Sigmoid colon (tissue), 7 donors: ENCODE results near the gene MTG2. TPM values are rescaled to one million over a fixed set of nuclear protein-coding genes. Genes with fewer than 3 reads are reported as not detected.

Experiments
- DNase-seq: peaks from one replicate; pipeline ENCODE4 v3.0.0-alpha.2; 2019
- H3K27ac ChIP-seq, 4 donors: fragments of 200-600 bp; sonication (generic); one replicate each; pipeline ENCODE4 v1.5.1; 2016 to 2019; ENCODE audit warnings: mild to moderate bottlenecking in 1 of 4
- H3K27me3 ChIP-seq, 3 donors: fragments of 200-600 bp; sonication (generic); one replicate each; pipeline ENCODE4 v1.5.1; 2019; ENCODE audit warnings: mild to moderate bottlenecking in 1 of 3
- H3K36me3 ChIP-seq, 4 donors: fragments of 200-600 bp; sonication (generic); one replicate each; pipeline ENCODE4 v1.5.1; 2016 to 2019
- H3K4me1 ChIP-seq, 4 donors: fragments of 200-600 bp; sonication (generic); one replicate each; pipeline ENCODE4 v1.5.1; 2017 to 2019
- H3K4me3 ChIP-seq, 4 donors: fragments of 200-600 bp; sonication (generic); one replicate each; pipeline ENCODE4 v1.5.1; 2017 to 2019; ENCODE audit warnings: mild to moderate bottlenecking in 2 of 4, moderate library complexity in 1 of 4
- H3K9me3 ChIP-seq, 4 donors: fragments of 200-600 bp in 3 of 4; sonication (generic) in 3 of 4; one replicate each; pipeline versions ENCODE4 v1.5.1 to v1.6.1; 2013 to 2019
- EP300 ChIP-seq, 4 donors: sonication (generic); formaldehyde crosslinking; IDR thresholded peaks; one replicate each; pipeline ENCODE4 v1.6.1; 2017; ENCODE audit warnings: antibody characterized with exemption in 4 of 4
- POLR2A ChIP-seq, 2 donors: fragments of 450-650 bp; IDR thresholded peaks; one replicate each; pipeline ENCODE4 v1.6.1; 2016; ENCODE audit warnings: antibody characterized with exemption in 2 of 2, mild to moderate bottlenecking in 2 of 2, moderate library complexity in 2 of 2
- POLR2AphosphoS5 ChIP-seq, 4 donors: sonication (generic); formaldehyde crosslinking; IDR thresholded peaks; one replicate each; pipeline ENCODE4 v1.6.1; 2017; ENCODE audit warnings: antibody characterized with exemption in 4 of 4
- WGBS, 2 donors: extraction: QIAGEN DNeasy Blood & Tissue Kit; methylation state at CpG; one replicate each; pipeline ENCODE4 v1.1.7; 2013; 5-methylcytosine and 5-hydroxymethylcytosine counted together
- intact Hi-C: fragments of 100-400 bp; cut with DNase I; formaldehyde crosslinking; loops from one replicate; pipeline ENCODE4 v1.15.1; 2023
- polyA plus RNA-seq, 3 donors: library from polyadenylated mRNA; stranded (reverse); fragments of 200-250 nt; gene quantifications; one replicate each; pipeline ENCODE4 v1.2.3, GENCODE V29; 2013
- total RNA-seq, 4 donors: library from RNA; depleted of rRNA; stranded (reverse); fragments of >200 nt; gene quantifications; one replicate each; pipeline ENCODE4 v1.1.0, GENCODE V29; 2016
- TF ChIP-seq, protein P1 (sequence below), 4 experiments: fragments of 450-650 bp in 3 of 4; fragments of 200-600 bp in 1 of 4; IDR thresholded peaks; one replicate each; pipeline ENCODE4 v1.5.1; 2016 to 2019; ENCODE audit warnings: antibody characterized with exemption in 4 of 4, mild to moderate bottlenecking in 3 of 4, moderate library complexity in 2 of 4
- donor health status: healthy with polysubstance abuse.
- donor health status: Bipolar disorder and iron deficiency.
- donor health status: healthy.

The MTG2 gene
- total and polyA plus RNA-seq, 7 donors, result 13.3 to 32.3 (median 23.9) TPM

DNA sequence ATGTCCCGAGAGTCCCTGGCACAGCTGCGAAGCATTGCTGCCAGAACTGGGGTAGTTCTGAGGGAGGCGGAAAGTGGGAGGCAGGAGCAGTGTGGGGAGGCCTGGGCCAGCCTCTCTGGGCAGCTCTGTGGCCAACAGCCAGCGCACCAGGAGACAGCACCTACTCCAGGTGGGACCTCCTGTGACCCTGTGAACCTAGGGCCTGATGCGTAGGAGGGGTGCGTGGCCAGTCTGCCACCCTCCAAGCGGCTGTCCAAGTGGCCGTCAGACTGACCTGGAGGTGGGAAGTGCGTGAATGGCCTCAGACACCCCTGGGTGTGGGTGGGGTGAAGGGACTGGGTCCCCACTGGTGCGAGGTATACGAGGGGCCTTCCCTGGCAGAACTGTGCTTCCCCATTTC lies 23.8 kb upstream of the MTG2 start:
- peaks cover 5 to 47% (median 14%) of the 10 kb centered on the region in 4 donors for H3K36me3 ChIP-seq
- H3K4me3 ChIP-seq, result no peak overlapping the region
- DNase-seq, result no peak
- peaks cover 0 to 12% (median 12%) of the 10 kb centered on the region in 4 donors for H3K4me1 ChIP-seq
- H3K27ac ChIP-seq, result no peak overlapping the region
- TF ChIP-seq, protein P1, sequence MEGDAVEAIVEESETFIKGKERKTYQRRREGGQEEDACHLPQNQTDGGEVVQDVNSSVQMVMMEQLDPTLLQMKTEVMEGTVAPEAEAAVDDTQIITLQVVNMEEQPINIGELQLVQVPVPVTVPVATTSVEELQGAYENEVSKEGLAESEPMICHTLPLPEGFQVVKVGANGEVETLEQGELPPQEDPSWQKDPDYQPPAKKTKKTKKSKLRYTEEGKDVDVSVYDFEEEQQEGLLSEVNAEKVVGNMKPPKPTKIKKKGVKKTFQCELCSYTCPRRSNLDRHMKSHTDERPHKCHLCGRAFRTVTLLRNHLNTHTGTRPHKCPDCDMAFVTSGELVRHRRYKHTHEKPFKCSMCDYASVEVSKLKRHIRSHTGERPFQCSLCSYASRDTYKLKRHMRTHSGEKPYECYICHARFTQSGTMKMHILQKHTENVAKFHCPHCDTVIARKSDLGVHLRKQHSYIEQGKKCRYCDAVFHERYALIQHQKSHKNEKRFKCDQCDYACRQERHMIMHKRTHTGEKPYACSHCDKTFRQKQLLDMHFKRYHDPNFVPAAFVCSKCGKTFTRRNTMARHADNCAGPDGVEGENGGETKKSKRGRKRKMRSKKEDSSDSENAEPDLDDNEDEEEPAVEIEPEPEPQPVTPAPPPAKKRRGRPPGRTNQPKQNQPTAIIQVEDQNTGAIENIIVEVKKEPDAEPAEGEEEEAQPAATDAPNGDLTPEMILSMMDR (IDR thresholded peaks at IDR 0.05), result no peak
- no peak for TF ChIP-seq EP300 (IDR thresholded peaks at IDR 0.05)
- no peak for TF ChIP-seq POLR2A (IDR thresholded peaks at IDR 0.05)
- no peak for TF ChIP-seq POLR2AphosphoS5 (IDR thresholded peaks at IDR 0.05)
- 91 to 96% methylated on average over 11 of the region's 11 CpGs for WGBS, 2 donors
- H3K9me3 ChIP-seq, result no peaks in the 10 kb centered on the region
- intact Hi-C loops, result loop anchor here (5.0 kb wide), 1 partner anchor 147 kb away; no protein-coding TSS in a partner anchor
- no peaks in the 10 kb centered on the region for H3K27me3 ChIP-seq

DNA sequence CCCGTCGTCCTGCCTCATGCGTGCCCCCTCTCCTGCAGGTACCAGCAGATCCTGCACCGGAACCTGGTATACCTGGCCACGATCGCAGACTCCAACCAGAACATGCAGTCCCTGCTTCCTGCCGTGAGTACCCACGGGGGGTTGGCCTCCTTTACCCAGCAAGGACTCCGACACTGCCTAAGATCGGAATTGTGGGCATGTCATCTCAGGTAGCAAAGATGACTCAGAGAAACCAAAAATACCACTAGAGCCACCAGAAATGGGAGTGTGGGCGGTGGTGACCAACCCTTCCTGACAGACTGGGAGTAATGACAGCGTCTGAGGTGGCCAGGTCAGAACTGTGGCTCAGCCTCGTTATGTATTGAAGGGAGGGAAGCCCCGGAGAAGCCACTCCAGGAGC lies 23.0 kb upstream of the MTG2 start:
- intact Hi-C loops, result loop anchor here (5.0 kb wide), 1 partner anchor 148 kb away; no protein-coding TSS in a partner anchor
- no peak for TF ChIP-seq POLR2AphosphoS5 (IDR thresholded peaks at IDR 0.05)
- TF ChIP-seq POLR2A (IDR thresholded peaks at IDR 0.05), result no peak
- TF ChIP-seq, protein P1 (IDR thresholded peaks at IDR 0.05), result no peak
- no peak for TF ChIP-seq EP300 (IDR thresholded peaks at IDR 0.05)
- Histone ChIP-seq H3K27me3 (no peaks in the 10 kb centered on the region), H3K27ac (no peak overlapping the region), H3K4me3 (no peak overlapping the region), H3K36me3 (peaks cover 5 to 50% (median 20%) of the 10 kb centered on the region in 4 donors), H3K4me1 (peaks cover 0 to 12% (median 12%) of the 10 kb centered on the region in 4 donors), H3K9me3 (no peaks in the 10 kb centered on the region)
- no peak for DNase-seq
- WGBS, 2 donors, result 82 to 86% methylated on average over 14 of the region's 14 CpGs

DNA sequence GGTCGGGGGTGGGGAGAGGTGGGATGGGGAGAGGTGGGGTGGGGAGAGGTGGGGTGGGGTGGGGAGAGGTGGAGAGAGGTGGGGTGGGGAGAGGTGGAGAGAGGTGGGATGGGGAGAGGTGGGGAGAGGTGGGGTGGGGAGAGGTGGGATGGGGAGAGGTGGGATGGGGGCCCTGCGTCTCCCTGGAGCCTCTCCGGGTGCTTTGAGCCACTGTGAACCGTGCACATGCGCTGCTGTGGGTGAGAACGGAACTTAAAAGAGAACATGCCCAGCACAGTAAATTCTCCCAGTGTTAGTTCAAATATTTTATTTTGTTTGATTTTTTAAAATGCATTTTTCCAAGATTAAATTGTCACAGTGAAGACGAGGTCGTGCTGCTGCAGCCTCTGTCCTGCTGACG lies 22.6 kb upstream of the MTG2 start:
- H3K9me3 ChIP-seq, result no peaks in the 10 kb centered on the region
- no peak for DNase-seq
- H3K27ac ChIP-seq, result no peak overlapping the region
- H3K27me3 ChIP-seq, result no peaks in the 10 kb centered on the region
- intact Hi-C loops, result no loop called here
- H3K4me1 ChIP-seq, result peaks cover 0 to 12% (median 12%) of the 10 kb centered on the region in 4 donors
- TF ChIP-seq POLR2AphosphoS5 (IDR thresholded peaks at IDR 0.05), result no peak
- no peak for TF ChIP-seq POLR2A (IDR thresholded peaks at IDR 0.05)
- TF ChIP-seq, protein P1 (IDR thresholded peaks at IDR 0.05), result no peak
- peaks cover 5 to 53% (median 22%) of the 10 kb centered on the region in 4 donors for H3K36me3 ChIP-seq
- H3K4me3 ChIP-seq, result no peak overlapping the region
- 96 to 97% methylated on average over 9 of the region's 9 CpGs for WGBS, 2 donors

DNA sequence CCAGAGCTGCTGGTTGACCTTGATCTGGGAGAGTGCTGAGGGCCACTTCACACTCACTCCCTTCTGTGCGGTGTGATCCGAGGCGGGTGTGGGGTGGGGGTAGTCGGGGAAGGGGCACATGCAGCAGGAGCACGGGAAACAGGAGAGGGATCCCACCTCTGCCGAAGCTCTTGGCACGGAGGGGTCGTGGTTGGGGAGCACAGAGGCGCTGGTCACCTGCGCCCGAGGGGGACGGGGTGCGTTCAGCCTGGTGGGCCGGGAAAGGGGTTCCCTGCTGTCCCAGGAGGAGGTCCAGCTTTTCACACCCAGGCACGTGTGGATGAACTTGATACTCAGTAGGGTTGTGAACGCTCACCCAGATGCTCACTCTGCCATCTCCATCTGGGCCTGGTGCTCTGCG lies 22.0 kb upstream of the MTG2 start:
- H3K27me3 ChIP-seq, result no peaks in the 10 kb centered on the region
- no peak for DNase-seq
- H3K36me3 ChIP-seq, result peaks cover 5 to 55% (median 26%) of the 10 kb centered on the region in 4 donors
- H3K27ac ChIP-seq, result no peak overlapping the region
- peaks cover 0 to 12% (median 12%) of the 10 kb centered on the region in 4 donors for H3K4me1 ChIP-seq
- 90 to 96% methylated on average over 17 of the region's 17 CpGs for WGBS, 2 donors
- TF ChIP-seq EP300 (IDR thresholded peaks at IDR 0.05) (no peak), POLR2AphosphoS5 (IDR thresholded peaks at IDR 0.05) (no peak), POLR2A (IDR thresholded peaks at IDR 0.05) (no peak)
- TF ChIP-seq, protein P1 (IDR thresholded peaks at IDR 0.05), result no peak
- H3K9me3 ChIP-seq, result no peaks in the 10 kb centered on the region
- H3K4me3 ChIP-seq, result no peak overlapping the region
- intact Hi-C loops, result no loop called here

DNA sequence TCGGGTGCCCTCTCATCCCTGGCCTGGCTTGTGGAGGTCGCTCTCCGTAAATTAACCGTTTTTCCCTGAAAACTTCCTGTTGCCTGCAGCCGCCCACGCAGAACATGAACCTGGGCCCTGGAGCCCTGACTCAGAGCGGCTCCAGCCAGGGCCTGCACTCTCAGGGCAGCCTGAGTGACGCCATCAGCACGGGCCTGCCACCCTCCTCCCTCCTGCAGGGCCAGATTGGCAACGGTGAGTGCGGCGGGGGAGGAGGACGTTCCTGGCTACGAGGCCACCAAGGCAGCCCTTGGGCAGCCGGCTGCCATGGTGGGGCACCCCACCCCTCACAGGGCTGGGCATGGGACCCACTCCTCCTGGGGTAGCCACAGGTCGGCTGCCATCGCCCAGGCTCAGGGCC lies 21.5 kb upstream of the MTG2 start:
- Histone ChIP-seq H3K4me3 (no peak overlapping the region), H3K27me3 (no peaks in the 10 kb centered on the region), H3K27ac (no peak overlapping the region), H3K4me1 (peaks cover 0 to 12% (median 10%) of the 10 kb centered on the region in 4 donors), H3K36me3 (peaks cover 5 to 60% (median 31%) of the 10 kb centered on the region in 4 donors), H3K9me3 (no peaks in the 10 kb centered on the region)
- TF ChIP-seq EP300 (IDR thresholded peaks at IDR 0.05) (no peak), POLR2AphosphoS5 (IDR thresholded peaks at IDR 0.05) (no peak), POLR2A (IDR thresholded peaks at IDR 0.05) (no peak)
- TF ChIP-seq, protein P1 (IDR thresholded peaks at IDR 0.05), result no peak
- no peak for DNase-seq
- intact Hi-C loops, result no loop called here
- WGBS, 2 donors, result 89 to 93% methylated on average over 17 of the region's 17 CpGs
